ENCODE results near the gene RUFY2. TPM values are rescaled to one million over a fixed set of nuclear protein-coding genes. Genes with fewer than 3 reads are reported as not detected.
"Not testable (repeated sequence)": the region's sequence is repeated elsewhere in the genome, so short reads cannot be mapped to it uniquely, and the experiment has no call there.

Gene RUFY2
- total RNA-seq, 1 donor: 7.5 TPM

- peak in 2 of 3 donors; percentile 65 to 73 for DNase-seq (ENCODE audit: low read depth in 2 of 3, low spot score in 2 of 3)
Measured at GRCh38 chr10:68327889-68328786, 78.9 kb downstream of the RUFY2 start.

- DNase-seq (ENCODE audit: low read depth in 2 of 3, low spot score in 2 of 3): not testable (repeated sequence)
Measured at GRCh38 chr10:68324396-68324795, 82.7 kb downstream of the RUFY2 start.

GRCh38 chr10:68318331-68319059 is 88.6 kb downstream of the RUFY2 start:
- DNase-seq (ENCODE audit: low read depth in 2 of 3, low spot score in 2 of 3): no peak

- DNase-seq (ENCODE audit: low read depth in 2 of 3, low spot score in 2 of 3): no peak
Measured at GRCh38 chr10:68315582-68315981, 91.5 kb downstream of the RUFY2 start.

GRCh38 chr10:68314930-68315329 is 92.1 kb downstream of the RUFY2 start:
- not testable (repeated sequence) for DNase-seq (ENCODE audit: low read depth in 2 of 3, low spot score in 2 of 3)

GRCh38 chr10:68310531-68310930 is 96.5 kb downstream of the RUFY2 start:
- no peak for DNase-seq (ENCODE audit: low read depth in 2 of 3, low spot score in 2 of 3)

- no peak for DNase-seq (ENCODE audit: low read depth in 2 of 3, low spot score in 2 of 3)
Measured at GRCh38 chr10:68305854-68306253, 101.2 kb downstream of the RUFY2 start.

GRCh38 chr10:68303849-68304412 is 103.1 kb downstream of the RUFY2 start:
- DNase-seq (ENCODE audit: low read depth in 2 of 3, low spot score in 2 of 3): no peak

GRCh38 chr10:68302871-68303270 is 104.2 kb downstream of the RUFY2 start:
- DNase-seq (ENCODE audit: low read depth in 2 of 3, low spot score in 2 of 3): no peak

- DNase-seq (ENCODE audit: low read depth in 2 of 3, low spot score in 2 of 3): no peak
Measured at GRCh38 chr10:68302503-68302823, 104.6 kb downstream of the RUFY2 start.

- DNase-seq (ENCODE audit: low read depth in 2 of 3, low spot score in 2 of 3): peak in 2 of 3 donors; percentile 35 to 75
Measured at GRCh38 chr10:68301790-68302502, 105.1 kb downstream of the RUFY2 start.

GRCh38 chr10:68301301-68301700 is 105.8 kb downstream of the RUFY2 start:
- DNase-seq (ENCODE audit: low read depth in 2 of 3, low spot score in 2 of 3): no peak

GRCh38 chr10:68296843-68297663 is 110.0 kb downstream of the RUFY2 start:
- no peak for DNase-seq (ENCODE audit: low read depth in 2 of 3, low spot score in 2 of 3)

Other genes with a start within 250 kb of the RUFY2 start
- 0.27 TPM for gene ATOH7, start 175.2 kb downstream of the RUFY2 start, total RNA-seq
- 9.7 TPM for gene HNRNPH3, start 75.2 kb downstream of the RUFY2 start, total RNA-seq
- gene PBLD, start 74.3 kb downstream of the RUFY2 start, total RNA-seq: 3.2 TPM
- 3.8 TPM for gene DNA2, start 64.7 kb upstream of the RUFY2 start, total RNA-seq
- 4.3 TPM for gene SLC25A16, start 120.2 kb upstream of the RUFY2 start, total RNA-seq
- gene TET1, start 153.1 kb upstream of the RUFY2 start, total RNA-seq: 2.4 TPM